Activated B cell treated with CpG ODN at 0.5 μM for 24 hours (primary cell): ENCODE measurements around the gene TAF11L14. TPM values are rescaled to one million over a fixed set of nuclear protein-coding genes. Genes with fewer than 3 reads are reported as not detected.
"Not testable (repeated sequence)": the region's sequence is repeated elsewhere in the genome, so short reads cannot be mapped to it uniquely, and the experiment has no call there.

Experiments
- ATAC-seq: fragments of 200-7000 bp; cut with Tn5 transposase; one replicate; pipeline ENCODE4 v1.10.0; 2021; ENCODE audit warnings: low read depth, mild to moderate bottlenecking, moderate library complexity
- CTCF ChIA-PET: fragments of 350-600 bp; sonication (Branson Sonifier 250); formaldehyde crosslinking; loops from one replicate; lab custom pipeline; 2021; ENCODE audit warnings: antibody characterized with exemption; lab: Charles Lee
- POLR2A ChIA-PET: fragments of 350-600 bp; sonication (Branson Sonifier 250); formaldehyde crosslinking; loops from one replicate; lab custom pipeline; 2021; ENCODE audit warnings: antibody characterized with exemption; lab: Charles Lee
- DNase-seq: peaks from one replicate; pipeline ENCODE4 v3.0.0; 2022
- H3K27ac Mint-ChIP-seq: one replicate; pipeline ENCODE4 v1.8.0; 2020; ENCODE audit warnings: mixed read lengths
- H3K27me3 Mint-ChIP-seq: one replicate; pipeline ENCODE4 v1.8.0; 2021; ENCODE audit warnings: mixed read lengths
- H3K36me3 Mint-ChIP-seq: one replicate; pipeline ENCODE4 v1.8.0; 2021; ENCODE audit warnings: low read depth, mixed read lengths
- H3K4me1 Mint-ChIP-seq: one replicate; pipeline ENCODE4 v1.8.0; 2021; ENCODE audit warnings: mixed read lengths
- H3K4me3 Mint-ChIP-seq: one replicate; pipeline ENCODE4 v1.8.0; 2020; ENCODE audit warnings: mild to moderate bottlenecking, mixed read lengths
- H3K9me3 Mint-ChIP-seq: one replicate; pipeline ENCODE4 v1.8.0; 2020; ENCODE audit warnings: mixed read lengths
- CTCF ChIP-seq: fragments of 200-600 bp; IDR thresholded peaks from one replicate; pipeline ENCODE4 v1.8.0; 2022; ENCODE audit warnings: antibody characterized with exemption, mild to moderate bottlenecking
- intact Hi-C: fragments of 100-400 bp; cut with micrococcal nuclease; formaldehyde crosslinking; loops from one replicate; pipeline ENCODE4 v1.15.1; 2024
- total RNA-seq: library from RNA; stranded (reverse); gene quantifications from 2 replicates; pipeline ENCODE4 v1.2.3, GENCODE V29; 2022

Gene TAF11L14
- total RNA-seq: not detected in 2 replicates

GRCh38 chr5:17634160-17634559, at the start of gene TAF11L14:
Gene TAF11L14 (plus strand): TSS chr5:17634460.
- no peak within 1 kb of the TSS for H3K27ac Mint-ChIP-seq

GRCh38 chr5:17585658-17586057, 48.6 kb upstream of the TAF11L14 start, which contains the start of gene TAF11L7:
Gene TAF11L7 (minus strand): TSS chr5:17585758.
- POLR2A ChIA-PET, H3K9me3 Mint-ChIP-seq, intact Hi-C loops, H3K27me3 Mint-ChIP-seq, ATAC-seq, CTCF ChIA-PET, H3K4me3 Mint-ChIP-seq, H3K36me3 Mint-ChIP-seq, H3K4me1 Mint-ChIP-seq, H3K27ac Mint-ChIP-seq, DNase-seq: not testable (repeated sequence)

More at GRCh38 chr5:17634160-17634559, at the start of gene TAF11L14:
- ChIA-PET CTCF (no interaction called here), POLR2A (no interaction called here)
- ATAC-seq: no peak
- Mint-ChIP-seq H3K27me3 (no peaks in the 10 kb centered on the region), H3K4me3 (no peak within 1 kb of the TSS), H3K4me1 (no peaks in the 10 kb centered on the region), H3K9me3 (no peaks in the 10 kb centered on the region), H3K36me3 (no peaks in the 10 kb centered on the region)
- TF ChIP-seq CTCF: no peak
- intact Hi-C loops: no loop called here
- no peak for DNase-seq

- H3K9me3 Mint-ChIP-seq, POLR2A ChIA-PET, intact Hi-C loops, CTCF ChIA-PET, H3K27ac Mint-ChIP-seq, H3K27me3 Mint-ChIP-seq, H3K4me3 Mint-ChIP-seq, DNase-seq, H3K4me1 Mint-ChIP-seq, ATAC-seq, H3K36me3 Mint-ChIP-seq: not testable (repeated sequence)
These were observed 43.4 kb upstream of the TAF11L14 start, which contains the start of gene TAF11L8 for GRCh38 chr5:17590860-17591259. Gene TAF11L8 (minus strand): TSS chr5:17590960.

DNA sequence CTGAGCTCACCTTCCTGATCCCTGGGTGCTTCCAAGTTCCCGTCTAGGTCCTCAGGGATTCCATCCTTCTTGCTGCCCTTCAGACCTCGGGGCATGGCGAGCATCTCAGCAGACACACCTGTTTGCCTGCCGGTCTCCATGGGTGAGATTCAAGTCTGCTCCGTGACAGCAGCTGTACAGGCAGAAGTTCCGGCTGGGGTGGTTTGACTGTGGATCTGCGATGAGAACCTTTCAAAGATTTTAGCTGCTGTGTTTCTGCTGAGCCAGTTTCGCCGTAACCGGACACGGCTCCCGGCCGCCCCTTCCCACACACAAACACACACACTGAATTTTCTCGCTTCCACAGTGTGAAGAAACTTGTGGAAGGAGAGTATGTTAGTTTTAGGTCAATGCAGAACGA, 40.0 kb upstream of the TAF11L14 start, which contains the start of gene TAF11L9:
Gene TAF11L9, minus strand, starts transcription at position 140 of the 400 bp plus-strand sequence.
- H3K36me3 Mint-ChIP-seq, H3K9me3 Mint-ChIP-seq, H3K27ac Mint-ChIP-seq, DNase-seq, H3K4me3 Mint-ChIP-seq, CTCF ChIA-PET, ATAC-seq, H3K27me3 Mint-ChIP-seq, intact Hi-C loops, POLR2A ChIA-PET, H3K4me1 Mint-ChIP-seq: not testable (repeated sequence)

DNA sequence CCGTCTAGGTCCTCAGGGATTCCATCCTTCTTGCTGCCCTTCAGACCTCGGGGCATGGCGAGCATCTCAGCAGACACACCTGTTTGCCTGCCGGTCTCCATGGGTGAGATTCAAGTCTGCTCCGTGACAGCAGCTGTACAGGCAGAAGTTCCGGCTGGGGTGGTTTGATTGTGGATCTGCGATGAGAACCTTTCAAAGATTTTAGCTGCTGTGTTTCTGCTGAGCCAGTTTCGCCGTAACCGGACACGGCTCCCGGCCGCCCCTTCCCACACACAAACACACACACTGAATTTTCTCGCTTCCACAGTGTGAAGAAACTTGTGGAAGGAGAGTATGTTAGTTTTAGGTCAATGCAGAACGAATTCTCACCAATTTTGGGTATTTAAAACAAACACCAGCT, 36.5 kb upstream of the TAF11L14 start, which contains the start of gene TAF11L10:
Gene TAF11L10, minus strand, starts transcription at position 101 of the 400 bp plus-strand sequence.
- H3K9me3 Mint-ChIP-seq, H3K4me1 Mint-ChIP-seq, H3K27ac Mint-ChIP-seq, intact Hi-C loops, ATAC-seq, CTCF ChIA-PET, H3K36me3 Mint-ChIP-seq, H3K4me3 Mint-ChIP-seq, POLR2A ChIA-PET, DNase-seq, H3K27me3 Mint-ChIP-seq: not testable (repeated sequence)

DNA sequence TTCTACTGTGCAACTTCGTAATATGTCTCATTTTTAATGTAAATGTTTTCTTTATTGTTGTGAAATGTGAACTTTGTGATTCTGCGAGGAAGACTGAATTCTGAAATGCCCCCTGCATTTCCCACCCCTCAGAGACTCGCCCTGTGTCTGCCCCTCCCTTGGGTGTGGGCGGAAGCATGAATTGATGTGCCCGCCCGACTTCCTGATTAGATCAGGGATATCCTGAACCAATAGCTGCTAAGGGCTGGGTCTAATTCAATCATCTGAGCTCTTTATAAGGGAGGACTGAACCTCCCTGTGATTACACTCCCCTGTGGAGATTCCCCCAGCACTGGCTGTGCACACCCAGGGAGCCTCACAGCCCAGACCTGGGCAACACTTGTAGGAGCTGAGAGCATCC, 30.4 kb upstream of the TAF11L14 start, which contains the start of gene TAF11L11:
Gene TAF11L11, plus strand, starts transcription at position 304 of the 400 bp plus-strand sequence.
- H3K4me3 Mint-ChIP-seq, H3K4me1 Mint-ChIP-seq, POLR2A ChIA-PET, CTCF ChIA-PET, ATAC-seq, DNase-seq, H3K9me3 Mint-ChIP-seq, intact Hi-C loops, H3K27ac Mint-ChIP-seq, H3K36me3 Mint-ChIP-seq, H3K27me3 Mint-ChIP-seq: not testable (repeated sequence)

GRCh38 chr5:17604951-17605350, 29.3 kb upstream of the TAF11L14 start:
- intact Hi-C loops: no loop called here
- H3K9me3 Mint-ChIP-seq: no peaks in the 10 kb centered on the region
- no peaks in the 10 kb centered on the region for H3K36me3 Mint-ChIP-seq
- no peaks in the 10 kb centered on the region for H3K4me1 Mint-ChIP-seq
- ChIA-PET CTCF (no interaction called here), POLR2A (no interaction called here)
- no peak overlapping the region for H3K4me3 Mint-ChIP-seq
- no peaks in the 10 kb centered on the region for H3K27me3 Mint-ChIP-seq
- DNase-seq (no peak), ATAC-seq (no peak)
- H3K27ac Mint-ChIP-seq: no peak overlapping the region
- no peak for TF ChIP-seq CTCF

GRCh38 chr5:17607461-17607860, 26.8 kb upstream of the TAF11L14 start:
- H3K4me1 Mint-ChIP-seq, intact Hi-C loops, H3K4me3 Mint-ChIP-seq, H3K9me3 Mint-ChIP-seq, CTCF ChIA-PET, POLR2A ChIA-PET, H3K36me3 Mint-ChIP-seq, ATAC-seq, H3K27ac Mint-ChIP-seq, DNase-seq, H3K27me3 Mint-ChIP-seq: not testable (repeated sequence)

DNA sequence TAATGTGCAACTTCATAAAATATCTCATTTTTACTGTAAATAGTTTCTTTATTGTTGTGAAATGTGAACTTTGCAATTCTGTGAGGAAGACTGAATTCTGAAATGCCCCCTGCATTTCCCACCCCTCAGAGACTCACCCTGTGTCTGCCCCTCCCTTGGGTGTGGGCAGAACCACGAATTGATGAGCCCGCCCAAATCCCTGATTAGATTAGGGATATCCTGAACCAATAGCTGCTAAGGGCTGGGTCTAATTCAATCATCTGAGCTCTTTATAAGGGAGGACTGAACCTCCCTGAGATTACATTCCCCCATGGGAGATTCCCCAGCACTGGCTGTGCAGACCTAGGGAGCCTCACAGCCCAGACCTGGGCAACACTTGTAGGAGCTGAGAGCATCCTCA, 24.2 kb upstream of the TAF11L14 start, which contains the start of gene TAF11L12:
Gene TAF11L12, plus strand, starts transcription at position 301 of the 400 bp plus-strand sequence.
- H3K27ac Mint-ChIP-seq, H3K9me3 Mint-ChIP-seq, intact Hi-C loops, H3K27me3 Mint-ChIP-seq, POLR2A ChIA-PET, CTCF ChIA-PET, ATAC-seq, DNase-seq, H3K4me1 Mint-ChIP-seq, H3K4me3 Mint-ChIP-seq, H3K36me3 Mint-ChIP-seq: not testable (repeated sequence)
